Loucy (cell line): ENCODE data around the gene MEIS1.

Source experiments
- H2AFZ ChIP-seq: fragments of 200-600 bp; sonication (generic); 2 replicates; pipeline ENCODE4 v1.6.0; 2016; ENCODE audit warnings: antibody characterized with exemption, mild to moderate bottlenecking, low read length, moderate library complexity
- H3F3A ChIP-seq: fragments of 200-600 bp; 2 replicates; pipeline ENCODE4 v1.6.0; 2016; ENCODE audit warnings: antibody characterized with exemption, low read depth, mild to moderate bottlenecking
- H3K27me3 ChIP-seq: fragments of 200-600 bp; sonication (generic); 2 replicates; pipeline ENCODE4 v1.6.1; 2014; ENCODE audit warnings: low read length, mild to moderate bottlenecking; ENCODE audit not compliant: insufficient read depth, poor library complexity, severe bottlenecking
- H3K36me3 ChIP-seq: fragments of 200-600 bp; sonication (generic); 2 replicates; pipeline ENCODE4 v1.6.1; 2016; ENCODE audit warnings: low read length; ENCODE audit not compliant: insufficient read depth
- H3K4me1 ChIP-seq: fragments of 200-600 bp; sonication (generic); 2 replicates; pipeline ENCODE4 v1.5.1; 2014; ENCODE audit warnings: low read length, mild to moderate bottlenecking; ENCODE audit not compliant: insufficient read depth, poor library complexity, severe bottlenecking
- H3K4me2 ChIP-seq: fragments of 200-600 bp; sonication (generic); 2 replicates; pipeline ENCODE4 v1.6.0; 2014; ENCODE audit warnings: antibody characterized with exemption, low read length, low read depth, mild to moderate bottlenecking; ENCODE audit not compliant: poor library complexity, severe bottlenecking
- H3K4me3 ChIP-seq: fragments of 200-600 bp; sonication (generic); 2 replicates; pipeline ENCODE4 v1.5.1; 2014; ENCODE audit warnings: low read length, mild to moderate bottlenecking, mixed read lengths; ENCODE audit not compliant: poor library complexity, severe bottlenecking
- H3K79me2 ChIP-seq: fragments of 200-600 bp; sonication (generic); 2 replicates; pipeline ENCODE4 v1.6.1; 2014; ENCODE audit warnings: low read length; ENCODE audit not compliant: insufficient read depth
- H3K9ac ChIP-seq: fragments of 200-600 bp; sonication (generic); 2 replicates; pipeline ENCODE4 v1.6.0; 2014; ENCODE audit warnings: mild to moderate bottlenecking, low read depth, low read length, moderate library complexity; ENCODE audit not compliant: poor library complexity, severe bottlenecking
- H3K9me2 ChIP-seq: fragments of 200-600 bp; sonication (generic); replicated peaks from 2 replicates; pipeline ENCODE4 v1.6.1; 2016; ENCODE audit warnings: low read depth, low read length, mixed read lengths
- H3K9me3 ChIP-seq: fragments of 200-600 bp; sonication (generic); 2 replicates; pipeline ENCODE4 v1.6.1; 2014; ENCODE audit warnings: mild to moderate bottlenecking, antibody characterized with exemption, low read length, low read depth; ENCODE audit not compliant: insufficient read depth
- H4K20me1 ChIP-seq: fragments of 200-600 bp; sonication (generic); 2 replicates; pipeline ENCODE4 v1.6.0; 2014; ENCODE audit warnings: antibody characterized with exemption, low read length, mild to moderate bottlenecking; ENCODE audit not compliant: insufficient read depth, poor library complexity, severe bottlenecking
- EZH2phosphoT487 ChIP-seq: fragments of 200-600 bp; IDR thresholded peaks from 2 replicates; pipeline ENCODE4 v1.6.1; 2018; ENCODE audit warnings: antibody characterized with exemption, mild to moderate bottlenecking, moderate library complexity, borderline replicate concordance
- TF ChIP-seq, protein P1 (sequence below): fragments of 200-600 bp; sonication (generic); conservative IDR thresholded peaks from 2 replicates; pipeline ENCODE4 v1.5.1; 2014; ENCODE audit warnings: mild to moderate bottlenecking, antibody characterized with exemption, low read length

Gene MEIS1

GRCh38 chr2:66516499-66516898 lies 81.6 kb downstream of the MEIS1 start:
- Histone ChIP-seq H3K4me3 (no peak overlapping the region), H3K4me1 (no peaks in the 10 kb centered on the region), H3K79me2 (no peaks in the 10 kb centered on the region), H4K20me1 (no peaks in the 10 kb centered on the region), H3K9ac (no peak overlapping the region), H3K4me2 (no peak overlapping the region), H3F3A (no peaks in the 10 kb centered on the region), H3K27me3 (no peaks in the 10 kb centered on the region), H3K9me2 (no peaks in the 10 kb centered on the region), H3K36me3 (no peaks in the 10 kb centered on the region), H3K9me3 (no peaks in the 10 kb centered on the region), H2AFZ (no peak overlapping the region)
- TF ChIP-seq, protein P1, sequence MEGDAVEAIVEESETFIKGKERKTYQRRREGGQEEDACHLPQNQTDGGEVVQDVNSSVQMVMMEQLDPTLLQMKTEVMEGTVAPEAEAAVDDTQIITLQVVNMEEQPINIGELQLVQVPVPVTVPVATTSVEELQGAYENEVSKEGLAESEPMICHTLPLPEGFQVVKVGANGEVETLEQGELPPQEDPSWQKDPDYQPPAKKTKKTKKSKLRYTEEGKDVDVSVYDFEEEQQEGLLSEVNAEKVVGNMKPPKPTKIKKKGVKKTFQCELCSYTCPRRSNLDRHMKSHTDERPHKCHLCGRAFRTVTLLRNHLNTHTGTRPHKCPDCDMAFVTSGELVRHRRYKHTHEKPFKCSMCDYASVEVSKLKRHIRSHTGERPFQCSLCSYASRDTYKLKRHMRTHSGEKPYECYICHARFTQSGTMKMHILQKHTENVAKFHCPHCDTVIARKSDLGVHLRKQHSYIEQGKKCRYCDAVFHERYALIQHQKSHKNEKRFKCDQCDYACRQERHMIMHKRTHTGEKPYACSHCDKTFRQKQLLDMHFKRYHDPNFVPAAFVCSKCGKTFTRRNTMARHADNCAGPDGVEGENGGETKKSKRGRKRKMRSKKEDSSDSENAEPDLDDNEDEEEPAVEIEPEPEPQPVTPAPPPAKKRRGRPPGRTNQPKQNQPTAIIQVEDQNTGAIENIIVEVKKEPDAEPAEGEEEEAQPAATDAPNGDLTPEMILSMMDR, result no peak
- TF ChIP-seq EZH2phosphoT487, result no peak

DNA sequence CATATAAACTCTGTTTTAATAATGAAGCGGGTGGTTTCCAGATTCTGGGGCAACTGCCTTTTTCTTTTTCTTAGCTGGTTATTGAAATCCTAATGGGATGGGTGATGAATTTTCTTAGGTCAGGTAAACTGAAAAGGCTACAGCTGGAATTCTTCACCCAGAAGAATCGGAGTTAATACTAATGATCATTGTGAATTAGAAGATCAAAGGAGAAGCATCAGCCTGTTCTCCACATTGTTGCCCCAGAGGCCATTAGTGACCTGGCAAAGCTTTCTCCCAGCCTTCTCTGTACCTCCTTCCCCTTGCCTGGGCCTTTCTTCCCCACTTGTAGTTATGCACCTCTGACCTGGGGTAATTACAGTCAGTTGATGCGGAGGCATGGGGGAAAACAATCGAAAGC lies 82.8 kb downstream of the MEIS1 start:
- H3K36me3 ChIP-seq, result no peaks in the 10 kb centered on the region

GRCh38 chr2:66519264-66519843 lies 84.4 kb downstream of the MEIS1 start:
- H3K9ac ChIP-seq, result no peak overlapping the region
- H3K4me1 ChIP-seq, result no peaks in the 10 kb centered on the region
- H3K36me3 ChIP-seq, result no peaks in the 10 kb centered on the region
- H3K4me2 ChIP-seq, result no peak overlapping the region
- TF ChIP-seq, protein P1, result no peak
- TF ChIP-seq EZH2phosphoT487, result no peak
- H3K9me3 ChIP-seq, result no peaks in the 10 kb centered on the region
- no peak overlapping the region for H3K4me3 ChIP-seq
- no peaks in the 10 kb centered on the region for H3K9me2 ChIP-seq
- H3F3A ChIP-seq, result no peaks in the 10 kb centered on the region
- H4K20me1 ChIP-seq, result no peaks in the 10 kb centered on the region
- H3K27me3 ChIP-seq, result no peaks in the 10 kb centered on the region
- H3K79me2 ChIP-seq, result no peaks in the 10 kb centered on the region
- no peak overlapping the region for H2AFZ ChIP-seq

More for the DNA sequence above, 82.8 kb downstream of the MEIS1 start:
- Histone ChIP-seq H3K4me3 (no peak overlapping the region), H3K9me2 (no peaks in the 10 kb centered on the region), H3K79me2 (no peaks in the 10 kb centered on the region), H3K9me3 (no peaks in the 10 kb centered on the region), H3K9ac (no peak overlapping the region), H3K4me2 (no peak overlapping the region), H3K4me1 (no peaks in the 10 kb centered on the region), H2AFZ (no peak overlapping the region), H3F3A (no peaks in the 10 kb centered on the region), H3K27me3 (no peaks in the 10 kb centered on the region), H4K20me1 (no peaks in the 10 kb centered on the region)
- no peak for TF ChIP-seq EZH2phosphoT487
- TF ChIP-seq, protein P1, result no peak
